SU-DHL-6 (cell line): ENCODE data around the gene LRP1.

ENCODE experiments used
- EZH2phosphoT487 ChIP-seq: fragments of 200-600 bp; sonication (generic), shearing (Covaris generic); conservative IDR thresholded peaks from 2 replicates; pipeline ENCODE4 v1.6.1; 2018; ENCODE audit warnings: mild to moderate bottlenecking, antibody characterized with exemption, low read length, moderate library complexity, mixed read lengths
- TF ChIP-seq, protein P1 (sequence below): fragments of 200-600 bp; sonication (generic); IDR thresholded peaks from one replicate; pipeline ENCODE4 v1.5.1; 2017; ENCODE audit warnings: antibody characterized with exemption, mild to moderate bottlenecking, low read length, moderate library complexity; ENCODE audit not compliant: insufficient read depth, poor library complexity, severe bottlenecking

GRCh38 chr12:57214398-57214781, 86.1 kb downstream of the LRP1 start:
- TF ChIP-seq, protein P1, sequence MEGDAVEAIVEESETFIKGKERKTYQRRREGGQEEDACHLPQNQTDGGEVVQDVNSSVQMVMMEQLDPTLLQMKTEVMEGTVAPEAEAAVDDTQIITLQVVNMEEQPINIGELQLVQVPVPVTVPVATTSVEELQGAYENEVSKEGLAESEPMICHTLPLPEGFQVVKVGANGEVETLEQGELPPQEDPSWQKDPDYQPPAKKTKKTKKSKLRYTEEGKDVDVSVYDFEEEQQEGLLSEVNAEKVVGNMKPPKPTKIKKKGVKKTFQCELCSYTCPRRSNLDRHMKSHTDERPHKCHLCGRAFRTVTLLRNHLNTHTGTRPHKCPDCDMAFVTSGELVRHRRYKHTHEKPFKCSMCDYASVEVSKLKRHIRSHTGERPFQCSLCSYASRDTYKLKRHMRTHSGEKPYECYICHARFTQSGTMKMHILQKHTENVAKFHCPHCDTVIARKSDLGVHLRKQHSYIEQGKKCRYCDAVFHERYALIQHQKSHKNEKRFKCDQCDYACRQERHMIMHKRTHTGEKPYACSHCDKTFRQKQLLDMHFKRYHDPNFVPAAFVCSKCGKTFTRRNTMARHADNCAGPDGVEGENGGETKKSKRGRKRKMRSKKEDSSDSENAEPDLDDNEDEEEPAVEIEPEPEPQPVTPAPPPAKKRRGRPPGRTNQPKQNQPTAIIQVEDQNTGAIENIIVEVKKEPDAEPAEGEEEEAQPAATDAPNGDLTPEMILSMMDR = peak; percentile 83
- TF ChIP-seq EZH2phosphoT487 = no peak
